OCI-LY7 (cell line): ENCODE measurements around the gene SLC17A9. TPM values are rescaled to one million over a fixed set of nuclear protein-coding genes. Genes with fewer than 3 reads are reported as not detected.
"Not testable (repeated sequence)": the region's sequence is repeated elsewhere in the genome, so short reads cannot be mapped to it uniquely, and the experiment has no call there.

Experiments
- BruUV-seq: library from RNA; stranded (reverse); fragments of 400-500 nt; replicated peaks from 2 replicates; lab custom pipeline; 2021; lab: Mats Ljungman, UMichigan
- CTCF ChIA-PET: fragments of 300-600 bp; sonication (Branson Sonifier 250); formaldehyde crosslinking; loops from one replicate; lab custom pipeline; 2022; ENCODE audit warnings: antibody characterized with exemption; ENCODE audit not compliant: unreplicated experiment; lab: Charles Lee
- POLR2A ChIA-PET: fragments of 300-600 bp; sonication (Branson Sonifier 250); formaldehyde crosslinking; loops from one replicate; lab custom pipeline; 2022; ENCODE audit warnings: antibody characterized with exemption; lab: Charles Lee
- DNase-seq: peaks from one replicate; pipeline ENCODE4 v3.0.0-alpha.2; 2015; ENCODE audit warnings: low spot score
- H2AFZ ChIP-seq: fragments of 200-600 bp; sonication (generic), shearing (Covaris generic); 2 replicates; pipeline ENCODE4 v1.6.1; 2014; ENCODE audit warnings: mild to moderate bottlenecking, antibody characterized with exemption, low read length, moderate library complexity
- H3K27ac ChIP-seq: fragments of 200-600 bp; sonication (generic); 2 replicates; pipeline ENCODE4 v1.5.1; 2014; ENCODE audit warnings: mixed run types, low read depth, mild to moderate bottlenecking, moderate library complexity, low read length, inconsistent platforms; ENCODE audit not compliant: poor library complexity, severe bottlenecking
- H3K36me3 ChIP-seq: fragments of 200-600 bp; sonication (generic); 2 replicates; pipeline ENCODE4 v1.6.1; 2014; ENCODE audit warnings: mild to moderate bottlenecking, antibody characterized with exemption, low read length, moderate library complexity, mixed read lengths; ENCODE audit not compliant: insufficient read depth
- H3K4me1 ChIP-seq: fragments of 200-600 bp; sonication (generic); 2 replicates; pipeline ENCODE4 v1.5.1; 2014; ENCODE audit warnings: mild to moderate bottlenecking, low read length; ENCODE audit not compliant: insufficient read depth, poor library complexity, severe bottlenecking
- H3K4me2 ChIP-seq: fragments of 200-600 bp; sonication (generic); 2 replicates; pipeline ENCODE4 v1.6.1; 2014; ENCODE audit warnings: mild to moderate bottlenecking, low read length
- H3K4me3 ChIP-seq: fragments of 200-600 bp; sonication (generic); 2 replicates; pipeline ENCODE4 v1.5.1; 2014; ENCODE audit warnings: mild to moderate bottlenecking, low read depth, low read length; ENCODE audit not compliant: poor library complexity, severe bottlenecking
- H3K79me2 ChIP-seq: fragments of 200-600 bp; sonication (generic); 2 replicates; pipeline ENCODE4 v1.6.1; 2016; ENCODE audit warnings: low read depth, mild to moderate bottlenecking, low read length, moderate library complexity, mixed read lengths; ENCODE audit not compliant: insufficient read depth
- H3K9me2 ChIP-seq: fragments of 200-600 bp; sonication (generic); 2 replicates; pipeline ENCODE4 v1.6.1; 2016; ENCODE audit warnings: mild to moderate bottlenecking, low read length, mixed read lengths; ENCODE audit not compliant: insufficient read depth
- H3K9me3 ChIP-seq: fragments of 200-600 bp; sonication (generic); 2 replicates; pipeline ENCODE4 v1.6.1; 2014; ENCODE audit warnings: mild to moderate bottlenecking, mixed run types, low read length, mixed read lengths
- H4K20me1 ChIP-seq: fragments of 200-600 bp; sonication (generic); 2 replicates; pipeline ENCODE4 v1.6.1; 2014; ENCODE audit warnings: mild to moderate bottlenecking, antibody characterized with exemption, low read length, moderate library complexity, mixed read lengths; ENCODE audit not compliant: insufficient read depth
- EZH2phosphoT487 ChIP-seq: fragments of 200-600 bp; sonication (generic); IDR thresholded peaks from 2 replicates; pipeline ENCODE4 v1.6.1; 2018; ENCODE audit warnings: low read depth, borderline replicate concordance, mild to moderate bottlenecking, mixed run types, antibody characterized with exemption, low read length, moderate library complexity, mixed read lengths
- intact Hi-C: fragments of 100-400 bp; cut with micrococcal nuclease; formaldehyde crosslinking; loops from one replicate; pipeline ENCODE4 v1.10.0; 2022; ENCODE audit not compliant: unreplicated experiment
- total RNA-seq, 2 experiments: library from RNA; depleted of rRNA in 1 of 2; stranded (reverse); fragments of >200 nt in 1 of 2; shearing (Covaris generic) in 1 of 2; gene quantifications; 2 replicates each; pipeline ENCODE4 v1.2.3, GENCODE V29; 2014 to 2022
- TF ChIP-seq, protein P1 (sequence below): fragments of 200-600 bp; sonication (generic); conservative IDR thresholded peaks from 2 replicates; pipeline ENCODE4 v1.5.1; 2014; ENCODE audit warnings: mild to moderate bottlenecking, antibody characterized with exemption, low read length, moderate library complexity, mixed read lengths

The SLC17A9 gene
- total RNA-seq, 2 experiments from 2014 or later: 2.0 to 8.1 TPM

DNA sequence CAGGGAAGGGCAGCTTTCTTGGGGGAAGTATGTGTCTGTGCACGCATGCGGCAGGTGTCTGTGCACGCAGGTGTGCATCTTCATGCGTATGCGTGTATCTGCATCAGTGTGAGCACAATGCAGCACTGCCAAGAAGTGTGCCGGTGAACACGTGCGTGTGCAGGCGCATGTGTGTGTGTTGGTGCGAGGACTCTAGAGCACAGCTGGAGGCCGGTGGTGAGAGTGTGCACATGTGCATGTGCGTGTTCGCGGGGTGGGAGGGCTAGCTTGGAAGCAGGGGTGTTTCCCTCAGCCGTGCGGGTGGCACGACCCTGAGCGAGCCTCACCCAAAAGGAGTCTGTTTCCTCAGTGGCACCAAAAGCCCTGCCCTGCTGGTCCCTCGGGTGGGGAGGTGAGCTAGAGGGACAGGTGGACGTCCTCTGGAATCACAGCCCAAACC, 7.5 kb downstream of the SLC17A9 start:
- no peaks in the 10 kb centered on the region for H4K20me1 ChIP-seq
- intact Hi-C loops: loop anchor here (10.0 kb wide), 1 partner anchor 45 kb away; the partner anchor contains the start of gene BHLHE23
- DNase-seq: no peak
- CTCF ChIA-PET: no interaction called here
- no peak overlapping the region for H3K27ac ChIP-seq
- H2AFZ ChIP-seq: no peak overlapping the region
- no peak overlapping the region for H3K4me2 ChIP-seq
- H3K9me3 ChIP-seq: no peaks in the 10 kb centered on the region
- H3K79me2 ChIP-seq: no peaks in the 10 kb centered on the region
- H3K4me3 ChIP-seq: no peak overlapping the region
- no peaks in the 10 kb centered on the region for H3K9me2 ChIP-seq
- POLR2A ChIA-PET: interaction anchor here (0.6 kb wide), 1 partner anchor 698 kb away, joined by 3 read pairs; the partner anchor contains the start of gene RTEL1
- no TSS peak for BruUV-seq
- TF ChIP-seq, protein P1, sequence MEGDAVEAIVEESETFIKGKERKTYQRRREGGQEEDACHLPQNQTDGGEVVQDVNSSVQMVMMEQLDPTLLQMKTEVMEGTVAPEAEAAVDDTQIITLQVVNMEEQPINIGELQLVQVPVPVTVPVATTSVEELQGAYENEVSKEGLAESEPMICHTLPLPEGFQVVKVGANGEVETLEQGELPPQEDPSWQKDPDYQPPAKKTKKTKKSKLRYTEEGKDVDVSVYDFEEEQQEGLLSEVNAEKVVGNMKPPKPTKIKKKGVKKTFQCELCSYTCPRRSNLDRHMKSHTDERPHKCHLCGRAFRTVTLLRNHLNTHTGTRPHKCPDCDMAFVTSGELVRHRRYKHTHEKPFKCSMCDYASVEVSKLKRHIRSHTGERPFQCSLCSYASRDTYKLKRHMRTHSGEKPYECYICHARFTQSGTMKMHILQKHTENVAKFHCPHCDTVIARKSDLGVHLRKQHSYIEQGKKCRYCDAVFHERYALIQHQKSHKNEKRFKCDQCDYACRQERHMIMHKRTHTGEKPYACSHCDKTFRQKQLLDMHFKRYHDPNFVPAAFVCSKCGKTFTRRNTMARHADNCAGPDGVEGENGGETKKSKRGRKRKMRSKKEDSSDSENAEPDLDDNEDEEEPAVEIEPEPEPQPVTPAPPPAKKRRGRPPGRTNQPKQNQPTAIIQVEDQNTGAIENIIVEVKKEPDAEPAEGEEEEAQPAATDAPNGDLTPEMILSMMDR: no peak
- TF ChIP-seq EZH2phosphoT487: no peak
- no peaks in the 10 kb centered on the region for H3K36me3 ChIP-seq
- peaks cover 2% of the 10 kb centered on the region for H3K4me1 ChIP-seq

DNA sequence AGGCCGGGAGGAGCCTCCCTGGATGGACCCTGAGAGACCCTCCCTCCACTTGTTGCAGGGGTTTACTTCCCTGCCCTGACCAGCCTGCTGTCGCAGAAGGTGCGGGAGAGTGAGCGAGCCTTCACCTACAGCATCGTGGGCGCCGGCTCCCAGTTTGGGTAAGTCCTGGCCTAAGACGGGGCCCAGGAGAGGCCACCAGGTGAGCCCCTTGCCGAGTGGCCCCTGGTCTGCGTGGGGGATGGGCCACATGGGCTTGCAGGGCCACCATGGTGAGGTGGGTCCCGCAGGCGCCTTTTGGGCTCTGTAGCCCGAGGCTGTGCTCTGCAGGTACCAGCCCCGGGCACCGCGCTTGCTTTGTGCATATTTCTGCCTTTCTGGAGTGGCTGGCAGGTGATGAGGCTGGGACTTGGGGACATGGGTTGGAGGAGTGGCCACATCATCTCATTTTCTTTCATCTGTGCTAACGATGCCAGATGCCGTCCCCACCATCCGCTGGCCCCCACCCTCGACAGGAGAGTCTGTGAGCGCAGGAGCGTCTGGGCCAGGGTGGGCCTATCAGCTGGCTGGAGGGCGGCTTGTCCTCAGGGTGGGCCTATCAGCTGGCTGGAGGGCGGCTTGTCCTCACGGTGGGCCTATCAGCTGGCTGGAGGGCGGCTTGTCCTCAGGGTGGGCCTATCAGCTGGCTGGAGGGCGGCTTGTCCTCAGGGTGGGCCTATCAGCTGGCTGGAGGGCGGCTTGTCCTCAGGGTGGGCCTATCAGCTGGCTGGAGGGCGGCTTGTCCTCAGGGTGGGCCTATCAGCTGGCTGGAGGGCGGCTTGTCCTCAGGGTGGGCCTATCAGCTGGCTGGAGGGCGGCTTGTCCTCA, 8.2 kb downstream of the SLC17A9 start:
- H3K27ac ChIP-seq, DNase-seq, H3K4me2 ChIP-seq, H3K36me3 ChIP-seq, H4K20me1 ChIP-seq, H3K4me1 ChIP-seq, BruUV-seq, intact Hi-C loops, H3K4me3 ChIP-seq, CTCF ChIA-PET, H3K9me2 ChIP-seq, POLR2A ChIA-PET, H3K79me2 ChIP-seq, H3K9me3 ChIP-seq, H2AFZ ChIP-seq: not testable (repeated sequence)

- CTCF ChIA-PET: interaction anchor here (0.6 kb wide), 1 partner anchor 155 kb away, joined by 3 read pairs; no protein-coding TSS in a partner anchor
- no peak overlapping the region for H2AFZ ChIP-seq
Measured at GRCh38 chr20:62961310-62961783, 8.8 kb downstream of the SLC17A9 start.

More at GRCh38 chr20:62961310-62961783, 8.8 kb downstream of the SLC17A9 start:
- DNase-seq: no peak
- Histone ChIP-seq H3K4me2 (no peak overlapping the region), H3K79me2 (no peaks in the 10 kb centered on the region), H3K4me1 (no peaks in the 10 kb centered on the region), H3K9me2 (no peaks in the 10 kb centered on the region), H3K36me3 (no peaks in the 10 kb centered on the region), H3K9me3 (no peaks in the 10 kb centered on the region), H3K4me3 (no peak overlapping the region), H4K20me1 (no peaks in the 10 kb centered on the region), H3K27ac (no peak overlapping the region)
- POLR2A ChIA-PET: no interaction called here
- intact Hi-C loops: no loop called here
- BruUV-seq: no TSS peak
- no peak for TF ChIP-seq EZH2phosphoT487
- TF ChIP-seq, protein P1: no peak
